Measurements from ENCODE around the gene TMEM217. TPM values are rescaled to one million over a fixed set of nuclear protein-coding genes. Genes with fewer than 3 reads are reported as not detected.

TMEM217 gene
- total and polyA plus RNA-seq, 7 experiments from 2014 or later: 0.28 to 2.8 (median 0.78) TPM; not detected in 2

DNA sequence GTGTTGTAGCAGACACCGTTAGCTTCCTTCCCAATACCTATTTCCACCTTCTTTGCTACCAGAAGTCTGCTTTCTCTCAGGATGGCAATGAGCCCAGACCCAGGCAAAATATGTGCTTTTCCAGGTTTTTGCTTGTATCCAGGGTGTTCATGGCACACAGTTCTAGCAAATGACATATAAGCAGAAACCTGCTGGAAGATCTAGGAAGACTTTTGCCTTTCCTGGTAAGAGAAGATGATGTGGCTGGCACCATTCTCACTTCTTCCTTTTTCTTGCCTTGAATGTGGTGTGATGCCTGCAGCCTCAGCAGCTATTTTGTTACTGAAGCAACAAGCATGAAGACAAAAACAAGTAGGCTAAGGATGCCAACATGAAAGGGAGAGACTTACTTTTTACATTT, 19.6 kb downstream of the TMEM217 start:
- Histone ChIP-seq H3K36me3 (ENCODE audit: control insufficient read depth in 2 of 3, insufficient read depth in 3 of 3, low read length in 3 of 3) (no peaks in the 10 kb centered on the region), H3K4me1 (ENCODE audit: control insufficient read depth in 2 of 2, insufficient read depth in 2 of 2, low read length in 2 of 2) (peaks cover 0 to 10% of the 10 kb centered on the region in 2 donors), H3K27ac (ENCODE audit: low read depth, low read length) (no peak overlapping the region), H3K9me3 (ENCODE audit: control insufficient read depth in 2 of 3, low read length in 3 of 3) (no peaks in the 10 kb centered on the region), H3K27me3 (ENCODE audit: control insufficient read depth in 2 of 2, insufficient read depth in 2 of 2, low read length in 2 of 2) (no peaks in the 10 kb centered on the region), H3K4me3 (ENCODE audit: low read length) (no peak overlapping the region)
- ATAC-seq (no peak), DNase-seq (no peak)
- intact Hi-C loops (cut with micrococcal nuclease): no loop called here
- peak overlapping the region in 2 of 9 donors; percentile 9 to 23 for H3K27ac Mint-ChIP-seq
- ChIA-PET CTCF (interaction anchor here (0.6 kb wide), 1 partner anchor 454 kb away, joined by 3 read pairs; no protein-coding TSS in a partner anchor), POLR2A (interaction anchor here (1.0 to 2.1 kb wide), 2 partner anchors 10 to 19 kb away, joined by 3 to 6 read pairs; partner anchors contain the start of genes TBC1D22B and TMEM217)
- no peak overlapping the region for H3K4me3 Mint-ChIP-seq
- peaks cover 0 to 3% (median 0%) of the 10 kb centered on the region in 5 donors for H3K36me3 Mint-ChIP-seq
- no peaks in the 10 kb centered on the region for H3K9me3 Mint-ChIP-seq
- H3K27me3 Mint-ChIP-seq: peaks cover 0 to 5% (median 0%) of the 10 kb centered on the region in 5 donors
- H3K4me1 Mint-ChIP-seq: peaks cover 8 to 35% (median 11%) of the 10 kb centered on the region in 7 donors

- peaks cover 8 to 35% (median 11%) of the 10 kb centered on the region in 7 donors for H3K4me1 Mint-ChIP-seq
- no peak overlapping the region for H3K27ac Mint-ChIP-seq
- DNase-seq (no peak), ATAC-seq (no peak)
- ChIA-PET CTCF (interaction anchor here (0.6 kb wide), 1 partner anchor 454 kb away, joined by 3 read pairs; no protein-coding TSS in a partner anchor), POLR2A (interaction anchor here (1.0 to 2.1 kb wide), 2 partner anchors 9 to 20 kb away, joined by 3 to 6 read pairs; partner anchors contain the start of genes TBC1D22B and TMEM217)
- H3K4me3 Mint-ChIP-seq: no peak overlapping the region
- Histone ChIP-seq H3K27me3 (ENCODE audit: control insufficient read depth in 2 of 2, insufficient read depth in 2 of 2, low read length in 2 of 2) (no peaks in the 10 kb centered on the region), H3K36me3 (ENCODE audit: control insufficient read depth in 2 of 3, insufficient read depth in 3 of 3, low read length in 3 of 3) (no peaks in the 10 kb centered on the region), H3K4me1 (ENCODE audit: control insufficient read depth in 2 of 2, insufficient read depth in 2 of 2, low read length in 2 of 2) (peaks cover 0 to 10% of the 10 kb centered on the region in 2 donors), H3K4me3 (ENCODE audit: low read length) (no peak overlapping the region), H3K27ac (ENCODE audit: low read depth, low read length) (no peak overlapping the region), H3K9me3 (ENCODE audit: control insufficient read depth in 2 of 3, low read length in 3 of 3) (no peaks in the 10 kb centered on the region)
- H3K27me3 Mint-ChIP-seq: peaks cover 0 to 9% (median 0%) of the 10 kb centered on the region in 5 donors
- intact Hi-C loops (cut with micrococcal nuclease): no loop called here
- peaks cover 0 to 1% (median 0%) of the 10 kb centered on the region in 11 donors for H3K9me3 Mint-ChIP-seq
- H3K36me3 Mint-ChIP-seq: peaks cover 0 to 5% (median 0%) of the 10 kb centered on the region in 5 donors
Measured at GRCh38 chr6:37237789-37238188, 20.2 kb downstream of the TMEM217 start.

DNA sequence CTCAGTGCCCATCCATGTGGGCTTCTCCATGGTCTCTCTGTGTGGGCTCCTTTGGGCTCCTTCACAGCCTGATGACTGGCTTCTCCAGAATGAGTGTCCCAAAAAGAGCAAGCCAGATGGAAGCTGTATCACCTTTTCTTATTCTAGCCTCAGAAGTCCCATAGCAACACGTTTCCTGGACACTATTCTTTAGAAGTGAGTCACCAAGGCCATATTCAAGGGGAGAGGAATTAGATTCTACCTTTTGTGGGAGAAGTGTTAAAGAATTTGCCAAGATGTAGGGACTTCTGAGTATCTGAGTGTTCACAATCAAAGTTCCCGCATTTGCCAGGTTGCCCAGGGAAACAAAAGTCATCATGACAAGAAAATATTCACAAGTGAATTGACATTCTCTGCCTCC, 21.0 kb downstream of the TMEM217 start:
- ChIA-PET CTCF (interaction anchor here (1.2 kb wide), 1 partner anchor 215 kb away, joined by 3 read pairs; no protein-coding TSS in a partner anchor), POLR2A (interaction anchor here (2.1 kb wide), 1 partner anchor 20 kb away, joined by 6 read pairs; the partner anchor contains the start of genes TBC1D22B and TMEM217)
- no peak overlapping the region for H3K4me3 ChIP-seq (ENCODE audit: low read length)
- H3K4me3 Mint-ChIP-seq: no peak overlapping the region
- H3K36me3 Mint-ChIP-seq: peaks cover 0 to 5% (median 0%) of the 10 kb centered on the region in 5 donors
- no peaks in the 10 kb centered on the region for H3K27me3 ChIP-seq (ENCODE audit: control insufficient read depth in 2 of 2, insufficient read depth in 2 of 2, low read length in 2 of 2)
- H3K9me3 ChIP-seq (ENCODE audit: control insufficient read depth in 2 of 3, low read length in 3 of 3): no peaks in the 10 kb centered on the region
- peaks cover 0 to 1% (median 0%) of the 10 kb centered on the region in 11 donors for H3K9me3 Mint-ChIP-seq
- H3K36me3 ChIP-seq (ENCODE audit: control insufficient read depth in 2 of 3, insufficient read depth in 3 of 3, low read length in 3 of 3): no peaks in the 10 kb centered on the region
- peaks cover 8 to 28% (median 12%) of the 10 kb centered on the region in 7 donors for H3K4me1 Mint-ChIP-seq
- H3K27me3 Mint-ChIP-seq: peaks cover 0 to 9% (median 0%) of the 10 kb centered on the region in 5 donors
- intact Hi-C loops (cut with micrococcal nuclease): no loop called here
- H3K27ac ChIP-seq (ENCODE audit: low read depth, low read length): no peak overlapping the region
- no peak overlapping the region for H3K27ac Mint-ChIP-seq
- DNase-seq (no peak), ATAC-seq (no peak)
- H3K4me1 ChIP-seq (ENCODE audit: control insufficient read depth in 2 of 2, insufficient read depth in 2 of 2, low read length in 2 of 2): peaks cover 0 to 10% of the 10 kb centered on the region in 2 donors

DNA sequence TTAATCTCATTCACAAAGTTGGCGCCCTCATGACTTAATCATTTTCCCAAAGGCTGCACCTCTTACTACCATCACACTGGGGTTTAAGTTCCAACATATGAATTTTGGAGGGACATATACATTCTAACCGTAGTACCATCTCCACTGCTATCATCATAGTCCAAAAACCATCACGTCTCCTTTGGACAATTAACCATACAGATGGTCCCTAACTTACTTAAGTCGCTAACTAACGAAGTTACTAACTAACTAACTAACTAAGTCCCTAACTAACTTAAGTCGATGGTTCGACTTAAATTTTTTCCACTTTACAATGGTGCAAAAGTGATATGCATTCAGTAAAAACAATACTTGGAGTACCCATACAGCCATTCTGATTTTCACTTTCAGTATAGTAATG, 24.4 kb downstream of the TMEM217 start:
- CTCF ChIA-PET: no interaction called here
- POLR2A ChIA-PET: no interaction called here

GRCh38 chr6:37232430-37233017, 25.4 kb downstream of the TMEM217 start:
- intact Hi-C loops (cut with micrococcal nuclease): no loop called here
- H3K4me3 Mint-ChIP-seq: no peak overlapping the region
- Histone ChIP-seq H3K9me3 (ENCODE audit: control insufficient read depth in 2 of 3, low read length in 3 of 3) (no peaks in the 10 kb centered on the region), H3K4me1 (ENCODE audit: control insufficient read depth in 2 of 2, insufficient read depth in 2 of 2, low read length in 2 of 2) (no peaks in the 10 kb centered on the region), H3K27me3 (ENCODE audit: control insufficient read depth in 2 of 2, insufficient read depth in 2 of 2, low read length in 2 of 2) (no peaks in the 10 kb centered on the region), H3K27ac (ENCODE audit: low read depth, low read length) (no peak overlapping the region), H3K4me3 (ENCODE audit: low read length) (no peak overlapping the region), H3K36me3 (ENCODE audit: control insufficient read depth in 2 of 3, insufficient read depth in 3 of 3, low read length in 3 of 3) (no peaks in the 10 kb centered on the region)
- peaks cover 0 to 8% (median 0%) of the 10 kb centered on the region in 7 donors for H3K4me1 Mint-ChIP-seq
- ATAC-seq: no peak
- CTCF ChIA-PET: no interaction called here
- H3K9me3 Mint-ChIP-seq: peaks cover 0 to 1% (median 0%) of the 10 kb centered on the region in 11 donors
- peaks cover 0 to 5% (median 0%) of the 10 kb centered on the region in 5 donors for H3K36me3 Mint-ChIP-seq
- no peak for DNase-seq
- POLR2A ChIA-PET: no interaction called here
- H3K27ac Mint-ChIP-seq: no peak overlapping the region
- H3K27me3 Mint-ChIP-seq: peaks cover 0 to 9% (median 0%) of the 10 kb centered on the region in 5 donors

More for the DNA sequence above, 24.4 kb downstream of the TMEM217 start:
- no peak overlapping the region for H3K27ac ChIP-seq (ENCODE audit: low read depth, low read length)
- H3K4me1 ChIP-seq (ENCODE audit: control insufficient read depth in 2 of 2, insufficient read depth in 2 of 2, low read length in 2 of 2): no peaks in the 10 kb centered on the region
- Mint-ChIP-seq H3K27me3 (peaks cover 0 to 9% (median 0%) of the 10 kb centered on the region in 5 donors), H3K9me3 (peaks cover 0 to 1% (median 0%) of the 10 kb centered on the region in 11 donors), H3K4me1 (peaks cover 0 to 14% (median 0%) of the 10 kb centered on the region in 7 donors), H3K36me3 (peaks cover 0 to 5% (median 0%) of the 10 kb centered on the region in 5 donors), H3K4me3 (no peak overlapping the region), H3K27ac (no peak overlapping the region)
- H3K27me3 ChIP-seq (ENCODE audit: control insufficient read depth in 2 of 2, insufficient read depth in 2 of 2, low read length in 2 of 2): no peaks in the 10 kb centered on the region
- intact Hi-C loops (cut with micrococcal nuclease): no loop called here
- no peak overlapping the region for H3K4me3 ChIP-seq (ENCODE audit: low read length)
- ATAC-seq: no peak
- DNase-seq: no peak
- no peaks in the 10 kb centered on the region for H3K9me3 ChIP-seq (ENCODE audit: control insufficient read depth in 2 of 3, low read length in 3 of 3)
- no peaks in the 10 kb centered on the region for H3K36me3 ChIP-seq (ENCODE audit: control insufficient read depth in 2 of 3, insufficient read depth in 3 of 3, low read length in 3 of 3)

GRCh38 chr6:37230104-37230503, 27.8 kb downstream of the TMEM217 start:
- Histone ChIP-seq H3K27ac (ENCODE audit: low read depth, low read length) (no peak overlapping the region), H3K27me3 (ENCODE audit: control insufficient read depth in 2 of 2, insufficient read depth in 2 of 2, low read length in 2 of 2) (no peaks in the 10 kb centered on the region), H3K4me1 (ENCODE audit: control insufficient read depth in 2 of 2, insufficient read depth in 2 of 2, low read length in 2 of 2) (no peaks in the 10 kb centered on the region), H3K4me3 (ENCODE audit: low read length) (no peak overlapping the region), H3K36me3 (ENCODE audit: control insufficient read depth in 2 of 3, insufficient read depth in 3 of 3, low read length in 3 of 3) (no peaks in the 10 kb centered on the region), H3K9me3 (ENCODE audit: control insufficient read depth in 2 of 3, low read length in 3 of 3) (no peaks in the 10 kb centered on the region)
- DNase-seq (no peak), ATAC-seq (no peak)
- Mint-ChIP-seq H3K4me1 (peaks cover 0 to 7% (median 0%) of the 10 kb centered on the region in 7 donors), H3K4me3 (no peak overlapping the region), H3K27me3 (peaks cover 0 to 9% (median 0%) of the 10 kb centered on the region in 5 donors), H3K27ac (no peak overlapping the region), H3K9me3 (peaks cover 0 to 1% (median 0%) of the 10 kb centered on the region in 11 donors), H3K36me3 (peaks cover 0 to 7% (median 0%) of the 10 kb centered on the region in 5 donors)
- POLR2A ChIA-PET: no interaction called here
- CTCF ChIA-PET: no interaction called here
- intact Hi-C loops (cut with micrococcal nuclease): no loop called here
